Adrenal gland (tissue), 12 donors: ENCODE results near the gene ZHX3. TPM values are rescaled to one million over a fixed set of nuclear protein-coding genes. Genes with fewer than 3 reads are reported as not detected.

Experiments used
- DNase-seq, 7 donors: peaks; one replicate each; pipeline ENCODE4 v3.0.0-alpha.2; 2019 to 2020
- H3K27ac ChIP-seq, 5 donors: fragments of 200-600 bp; sonication (generic) in 4 of 5; 1 replicate in 3 of 5; 2 replicates in 2 of 5; pipeline versions ENCODE4 v1.5.1 to v1.8.0; 2016 to 2020; ENCODE audit warnings: mild to moderate bottlenecking in 1 of 5
- H3K27me3 ChIP-seq: fragments of 200-600 bp; 2 replicates; pipeline ENCODE4 v1.8.0; 2021
- H3K36me3 ChIP-seq, 2 donors: fragments of 200-600 bp; replicated peaks in 1 of 2; 1 replicate in 1 of 2; 2 replicates in 1 of 2; pipeline versions ENCODE4 v1.5.1 to v1.8.0; 2018 to 2022
- H3K4me1 ChIP-seq, 2 donors: fragments of 200-600 bp; replicated peaks in 1 of 2; 1 replicate in 1 of 2; 2 replicates in 1 of 2; pipeline versions ENCODE4 v1.5.1 to v1.8.0; 2018 to 2021
- H3K4me3 ChIP-seq, 4 donors: fragments of 200-600 bp; sonication (generic) in 3 of 4; one replicate each; pipeline ENCODE4 v1.5.1; 2016 to 2018
- H3K9me3 ChIP-seq, 3 donors: fragments of 200-600 bp; sonication (generic) in 1 of 3; replicated peaks in 1 of 3; 1 replicate in 2 of 3; 2 replicates in 1 of 3; pipeline versions ENCODE4 v1.5.1 to v1.8.0; 2016 to 2021
- CTCF ChIP-seq, 6 experiments: fragments of 450-650 bp in 4 of 6; fragments of 200-600 bp in 2 of 6; sonication (generic) in 1 of 6; IDR thresholded peaks; 1 replicate in 5 of 6; 2 replicates in 1 of 6; pipeline versions ENCODE4 v1.5.1 to v1.8.0; 2016 to 2021; ENCODE audit warnings: antibody characterized with exemption in 6 of 6, mild to moderate bottlenecking in 2 of 6, moderate library complexity in 1 of 6
- POLR2A ChIP-seq, 2 donors: fragments of 450-650 bp; IDR thresholded peaks; one replicate each; pipeline ENCODE4 v1.6.1; 2017; ENCODE audit warnings: antibody characterized with exemption in 2 of 2, mild to moderate bottlenecking in 2 of 2, moderate library complexity in 1 of 2
- WGBS, 4 donors: extraction: QIAGEN DNeasy Blood & Tissue Kit in 2 of 4; methylation state at CpG; one replicate each; pipeline versions ENCODE4 v1.1.5 to v1.1.7; 2013 to 2017; 5-methylcytosine and 5-hydroxymethylcytosine counted together
- intact Hi-C, 2 donors: fragments of 100-400 bp; cut with DNase I; formaldehyde crosslinking; loops; one replicate each; pipeline versions ENCODE4 v1.14.1 to v1.15.0; 2022 to 2023
- polyA plus RNA-seq, 3 donors: library from polyadenylated mRNA; stranded (reverse); fragments of 200-250 nt in 2 of 3; fragments of 350-450 nt in 1 of 3; fragmentation: Illumina TruSeq in 1 of 3; extraction: RNeasy Lipid Tissue Mini Kit (QIAGEN cat#74804) in 1 of 3; gene quantifications; one replicate each; pipeline ENCODE4 v1.2.3, GENCODE V29; 2013 to 2014
- total RNA-seq, 9 donors: library from RNA; depleted of rRNA in 4 of 9; stranded (reverse); fragments of >200 nt in 4 of 9; fragments of 120-200 nt in 1 of 9; fragmentation: NEBNext Ultra II Directional in 1 of 9; extraction: Animal tissue kit (Norgen Biotek cat#: 25700) in 1 of 9; gene quantifications; one replicate each; pipeline versions ENCODE4 v1.1.0 to v1.2.4, GENCODE V29; 2013 to 2023
- donor health status: healthy with polysubstance abuse.
- donor health status: Bipolar disorder and iron deficiency.
- donor health status: DM: yes; HTN: yes; CAD: no.
- donor health status: DM: no; HTN: no; CAD: no.
- donor health status: DM: no; HTN: no; CAD: no.
- donor health status: DM: yes; HTN: yes; CAD: no.

ZHX3 gene
- total and polyA plus RNA-seq, 12 donors = 20.7 to 91.1 (median 51.2) TPM

- no peak for DNase-seq
- intact Hi-C loops = loop anchor here (5.0 to 10.0 kb wide), 3 partner anchors 68 to 380 kb away; no protein-coding TSS in a partner anchor
- no peak overlapping the region for H3K4me3 ChIP-seq
- 82 to 100% (median 97%) methylated on average over 3 to 4 of the region's 4 CpGs for WGBS, 4 donors
- H3K27me3 ChIP-seq = no peaks in the 10 kb centered on the region
- H3K27ac ChIP-seq = no peak overlapping the region
- TF ChIP-seq CTCF (IDR thresholded peaks at IDR 0.05) (no peak), POLR2A (IDR thresholded peaks at IDR 0.05) (no peak)
- H3K36me3 ChIP-seq = peaks cover 0 to 7% of the 10 kb centered on the region in 2 donors
- peaks cover 8 to 17% of the 10 kb centered on the region in 2 donors for H3K4me1 ChIP-seq
- H3K9me3 ChIP-seq = no peaks in the 10 kb centered on the region
Observed at GRCh38 chr20:41344477-41344876, 26.9 kb upstream of the ZHX3 start.

- WGBS, 4 donors = 93 to 99% (median 96%) methylated on average over 8 to 9 of the region's 9 CpGs
- Histone ChIP-seq H3K4me1 (peaks cover 8 to 18% of the 10 kb centered on the region in 2 donors), H3K27me3 (no peaks in the 10 kb centered on the region), H3K9me3 (no peaks in the 10 kb centered on the region), H3K36me3 (no peaks in the 10 kb centered on the region), H3K4me3 (no peak overlapping the region), H3K27ac (no peak overlapping the region)
- no peak for DNase-seq
- intact Hi-C loops = loop anchor here (5.0 to 10.0 kb wide), 3 partner anchors 70 to 378 kb away; no protein-coding TSS in a partner anchor
- TF ChIP-seq CTCF (IDR thresholded peaks at IDR 0.05) = no peak
- no peak for TF ChIP-seq POLR2A (IDR thresholded peaks at IDR 0.05)
Observed at GRCh38 chr20:41342474-41343464, 25.2 kb upstream of the ZHX3 start.

GRCh38 chr20:41340327-41341055 is 23.0 kb upstream of the ZHX3 start, which contains the start of gene LPIN3:
TSS of gene LPIN3 (plus strand) at chr20:41340821. CDS start at chr20:41345804, 4,983 bp downstream.
- peak; percentile 88 to 92 (median 91) for DNase-seq
- Histone ChIP-seq H3K27ac (peak within 1 kb of the TSS in 4 of 5 donors; percentile 33 to 81 (median 62)), H3K4me3 (peak within 1 kb of the TSS in 2 of 4 donors; percentile 1 to 56), H3K36me3 (no peaks in the 10 kb centered on the region), H3K9me3 (no peaks in the 10 kb centered on the region), H3K4me1 (peaks cover 8 to 18% of the 10 kb centered on the region in 2 donors), H3K27me3 (no peaks in the 10 kb centered on the region)
- intact Hi-C loops = loop anchor here (2.0 to 10.0 kb wide), 4 partner anchors 72 to 376 kb away; no protein-coding TSS in a partner anchor
- TF ChIP-seq POLR2A (IDR thresholded peaks at IDR 0.05) = peak in 1 of 2 donors; percentile 33
- TF ChIP-seq CTCF (IDR thresholded peaks at IDR 0.05) = peak in 1 of 6 experiments; percentile 21
- 9 to 16% (median 12%) methylated on average over 25 to 33 of the region's 33 CpGs for WGBS, 4 donors
